HG02938 (cell line): ENCODE measurements around the gene TACR2.
A peak's percentile ranks its signal among the peaks of the same experiment; 100 is the strongest.
"Not testable (repeated sequence)": the region's sequence is repeated elsewhere in the genome, so short reads cannot be mapped to it uniquely, and the experiment has no call there.

ENCODE experiments used
- ATAC-seq: cut with Tn5 transposase; IDR thresholded peaks from one replicate; pipeline ENCODE4 v1.9.1; 2021; ENCODE audit warnings: mild to moderate bottlenecking, moderate library complexity; ENCODE audit not compliant: unreplicated experiment

Gene TACR2

DNA sequence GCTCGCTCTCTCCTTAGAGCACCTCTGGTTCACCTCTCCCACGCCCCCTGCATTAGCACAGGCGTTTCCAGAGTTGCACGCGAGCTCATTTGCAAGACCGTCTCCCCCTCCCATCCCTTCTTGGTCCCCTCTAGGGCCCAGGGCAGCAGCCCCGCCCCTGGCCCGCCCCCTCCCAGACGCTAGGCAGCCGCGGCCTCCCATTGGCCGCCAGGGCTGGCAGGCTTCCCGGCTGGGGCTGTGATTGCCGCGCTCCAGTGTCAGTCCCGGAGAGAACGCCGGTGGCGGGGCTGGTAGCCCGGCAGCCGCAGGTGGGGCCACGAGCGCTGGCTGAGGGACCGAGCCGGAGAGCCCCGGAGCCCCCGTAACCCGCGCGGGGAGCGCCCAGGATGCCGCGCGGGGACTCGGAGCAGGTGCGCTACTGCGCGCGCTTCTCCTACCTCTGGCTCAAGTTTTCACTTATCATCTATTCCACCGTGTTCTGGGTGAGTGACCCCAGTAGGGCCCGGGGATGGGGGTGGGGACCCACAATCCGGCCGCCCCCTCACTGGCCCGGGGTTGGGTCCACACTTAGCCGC is 34.6 kb upstream of the TACR2 start, which contains the start of gene TSPAN15:
TSS of gene TSPAN15 (plus strand) at position 257 of the 575 bp plus-strand sequence. CDS start at position 387, 130 bp downstream.
- ATAC-seq: peak; percentile 77

DNA sequence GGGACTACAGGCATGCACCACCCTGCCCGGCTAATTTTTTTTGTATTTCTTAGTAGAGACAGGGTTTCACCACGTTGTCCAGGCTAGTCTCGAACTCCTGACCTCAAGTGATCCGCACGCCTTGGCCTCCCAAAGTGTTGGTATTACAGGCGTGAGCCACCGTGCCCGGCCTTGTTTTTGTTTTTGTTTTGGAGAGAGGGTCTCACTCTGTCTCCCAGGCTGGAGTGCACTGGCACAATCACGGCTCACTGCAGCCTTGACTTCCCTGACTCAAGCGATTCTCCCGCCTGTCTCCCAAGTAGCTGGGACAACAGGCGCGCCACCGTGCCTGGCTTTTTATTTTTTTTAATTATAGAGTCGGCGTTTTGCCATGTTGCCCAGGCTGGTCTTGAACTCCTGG is 33.7 kb upstream of the TACR2 start:
- ATAC-seq: not testable (repeated sequence)

- ATAC-seq: peak; percentile 50
These were observed 33.1 kb upstream of the TACR2 start for GRCh38 chr10:69449841-69450240.

GRCh38 chr10:69446650-69447151 is 30.0 kb upstream of the TACR2 start:
- ATAC-seq: no peak

DNA sequence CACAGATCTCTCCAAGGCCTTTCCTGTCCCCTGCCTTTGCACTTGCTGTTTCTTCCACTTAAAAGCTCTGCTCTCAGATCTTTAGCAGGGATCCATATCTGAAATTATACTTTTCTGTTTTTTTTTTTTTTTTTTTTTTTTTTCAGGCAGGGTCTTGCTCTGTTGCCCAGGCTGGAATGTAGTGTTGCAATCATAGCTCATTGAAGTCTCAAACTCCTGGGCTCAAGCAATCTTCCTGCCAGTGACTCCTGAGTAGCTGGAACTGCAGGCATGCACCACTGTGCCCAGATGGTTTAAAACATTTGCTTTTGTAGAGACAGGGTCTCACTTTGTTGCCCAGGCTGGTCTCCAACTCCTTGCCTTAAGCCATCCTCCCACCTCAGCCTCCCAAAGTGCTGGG is 29.5 kb upstream of the TACR2 start:
- no peak for ATAC-seq

- ATAC-seq: no peak
These were observed 28.3 kb upstream of the TACR2 start for GRCh38 chr10:69445041-69445440.

DNA sequence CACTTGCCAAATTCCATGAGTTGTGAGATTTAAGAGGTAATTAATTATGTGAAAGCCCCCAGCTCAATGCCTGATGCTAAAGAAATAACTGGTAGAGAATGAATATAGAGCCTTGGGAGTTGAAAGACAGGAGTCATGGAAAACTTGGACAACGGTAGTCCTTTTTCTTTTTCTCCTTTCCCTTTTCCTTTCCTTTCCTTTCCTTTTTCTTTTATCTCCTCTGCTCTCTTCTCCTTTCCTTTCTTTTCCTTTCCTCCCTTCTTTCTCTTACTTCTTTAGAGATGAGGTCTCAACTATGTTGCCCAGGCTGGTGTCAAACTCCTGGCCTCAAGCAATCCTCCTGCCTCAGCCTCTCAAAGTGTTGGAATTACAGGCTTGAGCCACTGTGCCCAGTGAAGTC is 26.6 kb upstream of the TACR2 start:
- no peak for ATAC-seq

DNA sequence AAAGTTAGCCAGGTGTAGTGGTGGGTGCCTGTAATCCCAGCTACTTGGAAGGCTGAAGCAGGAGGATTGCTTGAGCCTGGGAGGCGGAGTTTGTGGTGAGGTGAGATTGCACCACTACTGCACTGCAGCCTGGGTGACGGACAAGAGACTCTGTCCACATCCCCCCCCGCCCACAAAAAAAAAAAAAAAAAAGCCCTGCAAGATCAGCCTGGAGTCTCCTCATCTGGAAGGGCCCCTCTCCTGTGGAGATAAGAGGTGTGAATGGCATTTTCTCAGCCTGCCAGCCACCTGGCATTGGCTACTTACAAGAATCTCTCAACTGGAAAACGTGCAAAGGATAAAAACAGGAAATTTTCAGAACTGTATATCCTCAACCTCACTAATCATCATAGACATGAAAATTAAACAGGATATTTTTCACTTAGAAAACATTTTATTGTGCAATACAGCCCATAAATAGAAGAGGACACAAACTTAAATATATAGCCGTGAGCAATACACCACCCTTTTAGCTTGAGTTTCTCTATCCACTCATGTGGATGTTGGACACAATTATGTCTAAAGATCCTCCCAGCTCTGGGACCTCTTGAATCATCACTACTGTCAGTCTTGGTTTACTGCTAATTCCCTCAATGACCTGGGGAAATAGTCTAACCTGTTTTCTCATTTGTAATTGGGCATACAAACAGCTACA is 23.2 kb upstream of the TACR2 start:
- ATAC-seq: no peak

DNA sequence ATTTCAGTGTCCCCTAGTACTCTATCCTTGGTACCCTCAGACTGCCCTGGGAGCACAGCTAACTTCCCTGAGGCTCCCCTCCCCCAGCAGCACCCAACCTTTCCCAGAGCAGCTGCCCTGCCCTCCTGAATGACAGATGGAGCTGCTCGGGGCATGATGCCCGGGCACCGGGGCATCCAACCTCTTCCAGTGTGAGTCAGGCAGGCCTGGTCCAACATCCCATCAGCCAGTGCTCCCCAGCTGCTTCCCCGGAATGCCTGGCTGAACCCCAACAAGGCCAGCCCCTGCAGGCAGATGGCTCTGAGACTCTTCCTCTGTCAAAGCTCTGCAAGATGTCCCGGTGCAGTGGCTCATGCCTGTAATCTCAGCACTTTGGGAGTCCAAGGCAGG is 22.6 kb upstream of the TACR2 start:
- no peak for ATAC-seq

- no peak for ATAC-seq
These were observed 22.0 kb upstream of the TACR2 start for GRCh38 chr10:69438536-69439349.

DNA sequence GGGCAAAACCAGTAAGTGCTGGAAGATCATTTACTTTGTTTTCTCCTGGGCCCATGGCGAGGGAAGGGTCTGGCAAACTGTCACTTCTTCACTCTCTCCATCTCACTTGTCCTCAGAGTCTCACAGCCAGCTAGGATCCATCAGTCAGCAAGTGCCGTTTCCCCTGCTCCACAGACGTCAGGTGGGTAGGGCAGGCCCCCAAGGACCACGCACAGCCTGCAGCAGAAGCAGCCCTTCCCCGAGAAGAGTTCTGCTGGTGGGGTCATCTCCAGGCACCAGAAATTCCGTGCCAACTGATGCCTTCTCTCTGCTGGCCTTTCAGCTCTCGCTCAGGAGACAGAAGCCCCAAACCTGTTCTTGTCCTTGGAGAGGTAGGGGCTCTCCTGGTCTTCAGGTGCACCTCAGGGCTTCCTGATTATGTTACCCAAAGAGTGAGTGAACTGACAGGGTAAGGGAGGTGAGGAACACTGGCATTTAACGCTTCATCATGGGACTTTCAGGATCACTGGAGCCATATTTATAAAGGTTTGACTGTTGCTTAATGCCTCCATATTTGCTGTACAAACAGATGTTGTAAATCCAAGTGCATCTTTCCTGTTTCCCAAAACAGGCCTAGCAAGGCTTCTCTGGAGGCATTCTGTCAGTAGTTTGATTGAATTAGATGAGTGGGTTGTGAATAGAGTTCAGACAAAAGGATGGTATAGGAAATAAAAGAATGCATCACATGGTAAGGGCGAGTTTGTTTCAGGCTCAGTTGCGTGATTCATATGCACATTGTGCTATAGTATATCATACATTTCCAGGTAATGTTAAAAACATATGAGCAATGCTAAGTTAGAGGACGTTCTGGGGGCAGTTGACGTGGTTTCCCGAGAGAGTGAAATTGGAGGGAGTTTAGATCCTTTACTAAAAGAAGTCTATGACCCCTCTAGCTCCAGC is 20.9 kb upstream of the TACR2 start:
- ATAC-seq: no peak

DNA sequence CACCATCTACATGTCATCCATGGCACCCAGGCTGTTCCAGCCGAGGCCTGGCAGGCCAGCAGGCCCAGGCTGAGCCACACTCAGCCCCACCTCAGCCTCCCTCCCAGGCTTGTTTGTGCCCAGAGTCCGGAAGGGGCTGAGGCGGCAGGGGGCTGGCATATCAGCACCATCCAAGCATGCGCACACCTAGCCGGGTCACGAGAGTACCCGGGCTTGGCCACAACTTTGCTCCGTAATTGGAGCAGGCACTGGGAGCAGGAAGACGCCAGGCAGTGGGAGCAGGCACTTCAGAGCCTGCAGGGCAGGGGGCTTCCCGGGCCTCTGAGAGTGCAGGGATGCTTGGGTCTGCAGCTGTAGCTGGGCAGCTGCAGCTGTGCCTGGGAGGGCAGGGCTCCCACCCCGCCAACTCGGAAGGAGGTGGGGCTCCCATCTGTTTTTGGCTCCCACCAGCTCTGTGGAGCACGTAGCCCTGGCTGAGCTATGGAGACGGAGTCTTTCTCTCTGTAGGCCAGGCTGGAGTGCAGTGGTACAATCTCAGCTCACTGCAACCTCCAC is 19.3 kb upstream of the TACR2 start:
- no peak for ATAC-seq

DNA sequence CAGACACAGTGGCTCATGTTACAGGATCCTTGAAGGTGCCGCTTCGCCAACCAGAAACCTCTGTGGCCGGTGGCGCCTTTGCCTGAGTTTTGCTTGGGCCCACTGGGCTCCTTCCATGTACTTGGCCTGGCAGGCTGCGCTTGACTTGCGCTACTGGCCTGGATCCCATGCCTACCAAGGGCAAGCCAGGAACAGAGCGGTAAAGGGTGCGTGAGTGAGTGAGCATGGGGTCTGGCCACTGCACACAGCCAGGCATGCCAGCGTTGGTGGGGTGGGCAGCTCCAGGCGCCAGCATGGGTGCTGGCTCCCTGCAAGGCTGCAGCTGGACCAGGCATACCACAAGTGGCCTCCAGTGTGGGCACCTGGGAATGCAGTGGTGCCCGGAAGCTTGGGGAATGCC is 18.2 kb upstream of the TACR2 start:
- no peak for ATAC-seq

GRCh38 chr10:69434169-69434568 is 17.5 kb upstream of the TACR2 start:
- no peak for ATAC-seq

DNA sequence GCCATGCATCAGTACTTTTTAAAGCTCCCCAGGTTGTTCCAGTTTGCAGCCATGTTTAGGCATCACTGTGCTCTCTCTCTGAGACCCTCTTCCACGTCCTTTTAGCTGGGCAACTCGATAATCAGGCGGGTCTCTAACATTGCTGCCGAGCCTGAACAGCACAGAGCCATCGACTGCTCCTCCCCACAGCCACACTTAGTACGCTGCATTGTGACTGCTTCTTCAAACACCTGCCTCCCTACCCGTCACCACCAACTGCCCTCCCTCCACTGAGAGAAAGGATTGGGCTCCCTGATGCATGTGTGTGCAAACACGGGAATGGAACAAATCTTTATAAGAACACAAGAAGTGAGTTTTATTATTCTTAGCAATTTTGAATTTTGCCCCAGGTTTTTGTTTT is 11.4 kb upstream of the TACR2 start:
- ATAC-seq: no peak

- ATAC-seq: no peak
These were observed 9.6 kb upstream of the TACR2 start for GRCh38 chr10:69426376-69426727.

- ATAC-seq: no peak
These were observed 9.0 kb upstream of the TACR2 start for GRCh38 chr10:69425511-69426298.

DNA sequence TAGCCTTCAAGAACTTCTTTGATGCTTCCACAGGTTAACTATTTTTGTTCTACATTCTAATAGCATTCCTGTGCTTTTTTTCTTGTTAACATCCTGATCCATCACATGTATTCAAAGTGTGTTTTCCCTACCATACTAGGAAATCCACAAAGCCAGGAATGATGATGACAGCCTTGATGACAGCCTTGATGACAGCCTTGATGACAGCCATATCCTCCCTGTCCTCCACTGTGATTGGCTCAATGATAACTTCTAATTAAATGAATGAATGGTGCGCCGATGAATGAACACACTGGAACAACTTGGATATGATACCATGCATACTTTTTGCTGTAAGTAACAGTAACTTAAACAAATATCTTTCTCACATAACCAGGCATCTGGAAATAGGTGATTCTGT is 8.3 kb upstream of the TACR2 start:
- no peak for ATAC-seq

DNA sequence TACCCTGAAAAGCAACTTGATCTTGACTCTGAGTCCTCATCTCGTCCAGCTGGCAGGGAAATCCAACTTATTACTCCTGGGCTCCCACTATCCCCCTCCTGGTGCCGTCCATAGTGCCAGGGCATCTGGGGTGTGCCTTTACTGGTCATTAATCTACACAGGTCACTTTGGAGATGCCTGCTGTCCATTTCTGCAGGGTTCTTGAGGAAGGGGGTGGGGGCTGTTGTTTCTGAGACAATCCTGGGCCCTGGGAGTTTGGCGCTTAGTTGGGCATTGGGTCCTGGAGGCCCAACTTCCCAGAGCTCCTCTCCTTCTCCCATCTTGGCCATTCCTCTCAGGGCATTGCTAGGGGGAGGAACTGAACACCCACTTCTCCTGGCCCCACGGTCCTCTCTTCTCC is 6.0 kb upstream of the TACR2 start:
- ATAC-seq: no peak
